GM04504 (cell line): ENCODE data around the gene FRMD6.
A peak's percentile ranks its signal among the peaks of the same experiment; 100 is the strongest.

ENCODE experiments used
- DNase-seq: peaks from one replicate; pipeline ENCODE4 v3.0.0-alpha.2; 2012; ENCODE audit warnings: low read depth

Gene FRMD6

DNA sequence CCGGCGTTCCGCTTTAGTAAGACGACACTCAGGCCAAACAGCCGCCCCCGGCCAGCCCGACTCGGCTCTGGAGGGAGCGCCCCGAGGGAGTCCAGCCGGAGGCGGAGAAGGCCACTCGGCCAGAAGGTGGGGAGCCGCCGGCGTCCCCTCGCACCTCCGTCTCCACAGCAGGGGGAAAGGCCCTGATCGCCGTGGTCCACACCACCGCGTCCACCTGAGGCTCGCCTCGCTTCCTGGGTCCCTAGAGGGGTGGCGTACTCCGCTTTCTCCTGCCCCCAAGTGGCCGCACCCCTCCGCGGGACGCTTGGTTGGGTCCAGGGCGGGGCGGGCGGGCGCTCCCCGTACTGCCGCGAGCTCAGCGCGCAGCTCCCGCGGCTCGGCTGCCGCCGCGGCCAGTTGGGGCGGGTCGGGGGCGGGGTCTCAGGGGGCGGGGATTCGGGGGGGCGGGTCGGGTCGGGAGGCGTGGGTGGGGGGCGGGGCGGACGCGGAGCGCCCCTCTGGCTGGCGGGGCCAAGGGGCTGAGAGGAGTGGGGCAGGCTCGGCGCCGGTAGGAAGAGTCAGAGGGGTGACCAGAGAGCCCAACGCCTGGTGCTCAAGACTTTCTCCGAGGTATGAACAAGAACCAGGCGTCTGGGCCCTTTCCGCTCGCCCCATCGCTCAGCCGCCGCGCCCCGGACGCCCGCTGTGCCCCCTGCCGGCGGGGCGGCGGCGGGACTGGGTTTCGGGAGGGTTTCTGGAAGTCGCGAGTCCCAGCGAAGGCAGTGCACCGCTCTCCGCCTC is at the start of gene FRMD6:
Gene FRMD6 (plus strand): TSS at position 523 of the 780 bp plus-strand sequence. CDS start 37,927 bp downstream, outside the sequence.
- DNase-seq, result peak; percentile 91

DNA sequence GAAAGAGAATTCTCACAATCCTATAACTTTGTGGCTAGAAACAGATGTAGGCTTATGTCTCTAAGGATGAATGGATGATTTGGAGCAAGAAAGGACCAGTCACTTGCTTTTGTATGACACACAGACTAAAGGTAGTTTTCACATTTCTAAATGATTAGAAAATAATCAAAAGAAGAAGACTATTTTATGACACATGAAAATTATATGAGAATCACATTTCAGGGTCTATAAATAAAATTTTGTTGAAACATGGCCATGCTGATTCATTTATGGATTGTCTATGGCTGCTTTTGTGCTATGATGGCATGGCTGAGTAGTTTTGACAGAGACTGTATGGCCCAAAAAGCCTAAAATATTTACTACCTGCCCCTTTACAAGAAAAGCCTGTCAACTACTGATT is 49.4 kb upstream of the FRMD6 start:
- peak; percentile 59 for DNase-seq

DNA sequence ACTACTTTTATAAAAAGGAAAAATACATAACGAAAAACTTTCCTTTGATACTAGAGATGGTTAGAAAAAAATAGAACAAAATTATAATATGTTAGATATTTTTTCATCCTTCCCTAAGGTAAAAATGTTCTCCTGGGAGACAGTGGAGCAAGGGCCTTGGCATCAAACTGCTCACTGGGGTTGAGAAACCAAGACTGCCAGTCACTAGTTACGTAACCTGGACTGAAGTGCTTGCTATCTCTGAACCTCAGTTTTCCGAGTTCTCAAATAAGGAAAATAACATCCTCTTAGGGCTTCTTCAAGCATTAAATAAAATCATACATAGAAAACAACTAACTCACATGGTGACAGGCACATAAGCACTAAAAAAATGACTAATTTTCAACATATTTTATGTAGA is 48.2 kb upstream of the FRMD6 start:
- DNase-seq, result no peak

DNA sequence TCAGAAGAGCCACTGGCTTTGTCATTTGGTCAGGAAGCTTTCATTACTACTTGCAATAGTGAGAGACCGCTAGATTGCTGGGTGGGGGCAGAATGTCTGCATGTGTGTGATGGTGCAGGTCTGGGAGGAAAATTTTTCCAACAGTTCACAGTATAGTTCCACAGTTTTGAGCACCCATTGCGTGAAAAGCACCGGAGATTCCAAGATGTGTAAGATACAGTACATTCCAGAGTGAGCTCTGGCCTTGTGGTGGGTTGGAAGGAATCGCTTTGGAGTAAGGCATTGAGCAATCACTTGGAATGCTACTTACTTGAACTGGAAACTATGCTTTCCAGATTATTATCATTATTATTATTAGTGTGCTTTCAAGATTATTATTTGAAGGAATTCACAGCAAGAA is 47.6 kb upstream of the FRMD6 start:
- peak; percentile 95 for DNase-seq

DNA sequence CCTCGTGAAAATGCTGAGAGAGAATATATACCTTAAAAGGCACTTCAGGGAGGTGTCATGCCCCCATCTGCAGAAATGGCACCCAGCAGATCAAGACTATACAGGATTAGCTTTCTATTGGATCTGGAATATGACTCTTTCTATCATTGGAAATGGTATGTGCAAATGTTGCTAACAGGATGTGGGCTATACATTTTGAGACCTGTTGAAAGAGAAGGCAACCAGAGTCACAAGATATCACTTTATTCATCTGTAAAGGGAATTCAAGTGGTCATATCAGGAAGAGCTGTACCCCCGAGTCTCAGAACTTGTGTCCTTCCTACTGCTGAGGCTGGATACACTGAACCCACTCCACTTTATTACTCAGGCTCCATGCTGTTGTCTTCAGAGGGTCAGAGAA is 46.1 kb upstream of the FRMD6 start:
- DNase-seq, result no peak

GRCh38 chr14:51607711-51608110 is 44.0 kb upstream of the FRMD6 start:
- peak; percentile 97 for DNase-seq

- DNase-seq, result no peak
These were observed 42.3 kb upstream of the FRMD6 start for GRCh38 chr14:51609251-51609954.

- DNase-seq, result no peak
These were observed 41.8 kb upstream of the FRMD6 start for GRCh38 chr14:51609955-51610283.

- no peak for DNase-seq
These were observed 40.9 kb upstream of the FRMD6 start for GRCh38 chr14:51610771-51611170.

DNA sequence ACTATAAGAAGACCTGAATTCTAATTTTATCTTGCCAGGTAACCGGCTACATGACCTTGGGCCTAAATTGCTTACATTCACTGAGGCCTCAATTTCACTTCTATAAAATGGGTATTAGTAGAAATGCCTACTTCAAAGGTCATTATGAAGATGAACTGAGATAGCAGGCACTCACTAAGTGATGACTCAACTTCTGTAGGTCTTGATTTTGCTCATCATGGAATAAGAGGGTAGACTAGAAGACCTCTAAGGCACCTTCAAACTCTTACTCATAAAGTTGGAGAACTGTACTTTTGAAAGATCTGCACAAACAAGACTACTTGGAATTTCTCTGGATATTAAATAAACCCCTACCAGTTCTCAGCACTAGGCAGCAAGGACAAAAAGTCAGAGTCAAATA is 39.3 kb upstream of the FRMD6 start:
- DNase-seq, result no peak

DNA sequence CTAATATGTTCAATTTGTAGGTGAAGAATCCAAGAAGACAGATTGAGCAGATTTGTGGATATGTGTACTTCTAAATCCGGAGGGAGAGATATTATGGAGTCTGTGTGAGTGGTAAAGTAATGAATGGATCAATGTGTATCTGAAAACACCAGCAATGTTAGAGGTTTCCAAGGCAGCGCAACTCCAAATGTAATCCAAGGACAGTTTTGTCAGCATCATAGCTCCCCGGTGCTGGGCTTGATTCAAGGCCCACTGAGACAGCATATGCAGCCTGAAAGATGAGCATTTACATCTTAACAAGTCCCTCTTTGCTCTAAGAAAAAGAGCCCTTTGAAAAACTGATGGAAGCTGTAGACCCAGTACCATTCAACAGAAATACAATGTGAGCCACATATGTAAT is 38.3 kb upstream of the FRMD6 start:
- no peak for DNase-seq

DNA sequence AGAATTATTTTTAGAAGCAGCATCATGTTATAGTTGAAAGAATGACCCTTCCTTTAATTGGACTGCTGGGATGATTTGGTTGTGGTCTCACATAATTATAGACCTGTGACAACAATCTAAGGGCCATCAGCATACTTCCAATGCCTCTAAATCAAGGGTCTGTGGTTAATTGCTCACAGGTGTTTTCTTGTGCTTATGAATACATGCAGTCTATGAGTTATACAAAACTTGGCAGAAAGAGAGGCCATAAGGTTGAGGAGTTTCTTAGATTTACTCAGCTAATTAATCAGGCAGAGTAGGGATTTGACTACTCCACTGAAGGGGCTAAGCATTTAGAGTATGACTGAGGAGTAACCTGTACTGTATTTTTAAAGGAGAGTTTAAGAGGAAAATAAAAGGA is 37.0 kb upstream of the FRMD6 start:
- DNase-seq, result peak; percentile 62

GRCh38 chr14:51616256-51616655 is 35.5 kb upstream of the FRMD6 start:
- DNase-seq, result no peak

DNA sequence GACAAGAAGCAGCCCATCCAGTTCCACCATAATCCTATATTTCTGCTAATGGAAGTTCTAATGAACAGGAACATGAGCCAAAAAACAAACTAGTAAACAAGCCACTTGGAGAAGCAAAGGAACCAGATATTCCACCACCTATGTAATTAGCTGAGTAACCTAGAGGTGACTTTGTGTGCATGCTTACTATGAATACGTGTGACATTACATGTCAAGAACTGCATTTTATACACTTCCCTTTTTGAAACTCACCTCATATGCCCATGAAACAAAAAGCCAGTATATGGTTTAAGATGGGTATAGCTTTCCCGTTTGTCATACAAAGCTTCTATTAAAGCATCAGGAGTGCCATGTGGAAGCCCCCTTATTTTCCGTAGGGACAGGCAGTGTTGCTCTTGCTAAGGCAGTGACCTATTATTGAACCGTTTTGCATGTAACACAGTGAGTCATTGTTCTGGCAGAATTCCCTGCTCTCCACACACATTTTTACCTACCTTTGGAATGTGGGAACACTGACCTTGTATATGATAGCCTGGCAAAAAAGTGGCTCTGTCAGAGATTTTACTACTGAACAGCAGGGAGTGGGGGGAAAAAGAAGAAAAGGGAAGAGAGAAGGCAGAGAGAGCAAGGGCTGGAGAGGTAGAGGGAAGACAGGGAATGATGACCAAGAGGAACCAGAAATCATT is 34.8 kb upstream of the FRMD6 start:
- DNase-seq, result peak; percentile 79

DNA sequence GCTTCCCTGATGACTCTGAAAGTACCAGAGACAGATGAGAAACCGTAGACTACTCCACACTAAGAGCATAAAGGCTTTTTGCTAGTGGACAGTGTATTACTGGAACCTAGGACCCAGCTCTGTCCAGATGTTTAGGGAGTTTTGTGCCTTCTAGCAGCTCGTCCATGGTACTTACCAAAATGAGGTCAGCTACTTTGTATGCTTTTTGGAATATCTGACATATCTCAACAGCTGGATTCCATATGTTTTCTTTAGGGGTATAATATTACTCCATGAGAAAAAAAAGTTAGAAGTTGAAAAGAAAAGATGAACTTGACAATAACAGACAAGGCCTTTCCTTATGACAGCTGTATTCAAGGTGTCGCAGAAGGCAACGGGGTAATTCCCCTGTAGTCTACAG is 32.1 kb upstream of the FRMD6 start:
- no peak for DNase-seq

GRCh38 chr14:51620056-51620455 is 31.7 kb upstream of the FRMD6 start:
- DNase-seq, result no peak

DNA sequence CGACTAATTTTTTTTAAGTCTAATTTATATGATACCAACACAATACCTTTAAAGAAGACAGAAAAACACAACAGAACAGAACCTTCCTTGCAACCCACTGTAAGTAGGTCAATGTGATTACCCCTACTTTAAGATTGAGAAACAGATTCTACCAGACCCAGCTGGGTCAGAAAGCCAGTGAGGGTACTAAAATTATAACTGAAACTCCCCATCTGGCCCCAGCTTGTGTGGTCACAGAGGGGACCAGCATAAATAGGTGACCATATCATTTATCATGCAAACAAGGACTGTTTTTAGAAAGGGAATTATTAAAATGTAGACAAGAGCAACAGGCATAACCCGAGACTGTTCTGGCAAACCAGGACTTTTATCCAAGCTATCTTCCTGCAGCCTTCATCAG is 30.1 kb upstream of the FRMD6 start:
- DNase-seq, result no peak

DNA sequence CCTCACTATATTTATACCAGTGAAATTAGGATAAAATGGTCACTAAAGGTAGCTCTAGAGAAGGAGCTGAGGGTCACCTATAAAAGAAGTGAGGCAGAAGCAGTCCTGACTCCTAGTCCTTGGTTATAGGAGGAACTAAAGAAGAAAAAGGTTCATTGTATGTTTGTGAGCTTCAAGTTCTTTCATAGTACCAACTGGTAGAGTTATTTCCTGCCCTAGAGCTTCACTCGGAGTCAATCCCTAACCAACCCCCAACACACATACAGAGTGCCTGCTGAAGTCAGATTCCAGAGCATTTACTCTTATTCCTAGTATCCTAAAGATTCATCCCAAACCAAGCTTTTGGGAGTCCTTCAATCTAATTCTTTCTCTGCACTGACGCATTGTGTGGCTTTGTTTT is 29.3 kb upstream of the FRMD6 start:
- no peak for DNase-seq

GRCh38 chr14:51624955-51625569 is 26.6 kb upstream of the FRMD6 start:
- no peak for DNase-seq

- DNase-seq, result no peak
These were observed 25.5 kb upstream of the FRMD6 start for GRCh38 chr14:51626185-51626584.

DNA sequence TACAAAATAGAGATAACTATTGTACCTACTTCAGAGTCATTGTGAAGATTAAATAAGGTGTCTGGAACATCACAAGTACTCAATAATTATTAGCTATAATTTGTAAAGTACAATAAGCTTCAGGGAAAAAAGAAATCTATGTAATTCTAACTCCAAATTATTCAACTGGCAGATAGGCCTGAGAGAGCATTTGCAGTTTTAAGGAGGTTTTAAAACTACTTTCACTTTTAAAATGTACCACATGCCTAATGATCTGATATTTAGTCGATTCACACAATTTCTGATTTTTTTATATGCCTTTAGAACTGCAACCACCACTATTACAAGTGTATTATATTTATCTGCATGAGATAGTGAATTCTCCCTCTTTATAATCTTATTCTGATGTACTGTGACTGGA is 24.9 kb upstream of the FRMD6 start:
- DNase-seq, result no peak

- no peak for DNase-seq
These were observed 24.4 kb upstream of the FRMD6 start for GRCh38 chr14:51627313-51627712.

GRCh38 chr14:51628238-51628637 is 23.5 kb upstream of the FRMD6 start:
- no peak for DNase-seq
